NCI-H146 treated with DMSO at 0.1 percent for 48 hours (cell line): ENCODE data around the gene SUOX.
"Not testable (repeated sequence)": the region's sequence is repeated elsewhere in the genome, so short reads cannot be mapped to it uniquely, and the experiment has no call there.

Source experiments
- DNase-seq: peaks from one replicate; lab custom pipeline; 2025; ENCODE audit not compliant: unreplicated experiment; lab: John Stamatoyannopoulos, UW

The SUOX gene

GRCh38 chr12:55996715-55997534, at the start of gene SUOX:
Gene SUOX (plus strand): TSS chr12:55997276. CDS start chr12:56002222, 4,946 bp downstream.
- peak; percentile 95 for DNase-seq

GRCh38 chr12:55955344-55955743, 41.7 kb upstream of the SUOX start:
- DNase-seq: no peak

- DNase-seq: no peak
Observed at GRCh38 chr12:55955800-55956508, 41.1 kb upstream of the SUOX start.

- no peak for DNase-seq
Observed at GRCh38 chr12:55957106-55957859, 39.8 kb upstream of the SUOX start.

GRCh38 chr12:55963760-55964159, 33.3 kb upstream of the SUOX start:
- no peak for DNase-seq

GRCh38 chr12:55965240-55965639, 31.8 kb upstream of the SUOX start:
- no peak for DNase-seq

GRCh38 chr12:55965941-55966407, 31.1 kb upstream of the SUOX start, which contains the start of gene PMEL:
Gene PMEL (minus strand): TSS chr12:55966042. CDS start chr12:55966011, 31 bp downstream.
- DNase-seq: no peak

GRCh38 chr12:55966408-55967281, 30.4 kb upstream of the SUOX start, which contains the start of gene CDK2:
Gene CDK2 (plus strand): TSS chr12:55966830. CDS start chr12:55967009, 179 bp downstream.
- peak; percentile 84 for DNase-seq

- no peak for DNase-seq
Observed at GRCh38 chr12:55969356-55969755, 27.7 kb upstream of the SUOX start.

- DNase-seq: no peak
Observed at GRCh38 chr12:55970775-55971174, 26.3 kb upstream of the SUOX start.

GRCh38 chr12:55972042-55972441, 25.0 kb upstream of the SUOX start:
- DNase-seq: no peak

GRCh38 chr12:55972456-55972855, 24.6 kb upstream of the SUOX start:
- DNase-seq: no peak

GRCh38 chr12:55972911-55973598, 24.0 kb upstream of the SUOX start:
- DNase-seq: no peak

- peak; percentile 100 for DNase-seq
Observed at GRCh38 chr12:55973599-55974307, 23.3 kb upstream of the SUOX start, which contains the start of gene RAB5B. Gene RAB5B (plus strand): TSS chr12:55974078. CDS start chr12:55986961, 12,883 bp downstream.

- peak; percentile 52 for DNase-seq
Observed at GRCh38 chr12:55974308-55974730, 22.8 kb upstream of the SUOX start.

- DNase-seq: no peak
Observed at GRCh38 chr12:55978393-55978792, 18.7 kb upstream of the SUOX start.

- no peak for DNase-seq
Observed at GRCh38 chr12:55979069-55979468, 18.0 kb upstream of the SUOX start.

- DNase-seq: not testable (repeated sequence)
Observed at GRCh38 chr12:55981882-55982281, 15.2 kb upstream of the SUOX start.
